ENCODE measurements around the gene RPIA.
"Not testable (repeated sequence)": the region's sequence is repeated elsewhere in the genome, so short reads cannot be mapped to it uniquely, and the experiment has no call there.

The RPIA gene

GRCh38 chr2:88736437-88736836, 45.0 kb downstream of the RPIA start:
- DNase-seq: no peak

GRCh38 chr2:88737385-88737784, 45.9 kb downstream of the RPIA start:
- DNase-seq: no peak

GRCh38 chr2:88738271-88738670, 46.8 kb downstream of the RPIA start:
- no peak for DNase-seq

- peak; percentile 73 for DNase-seq
Measured at GRCh38 chr2:88739985-88740600, 48.6 kb downstream of the RPIA start.

GRCh38 chr2:88746929-88747490, 55.5 kb downstream of the RPIA start:
- DNase-seq: no peak

- no peak for DNase-seq
Measured at GRCh38 chr2:88747990-88748389, 56.5 kb downstream of the RPIA start.

GRCh38 chr2:88751768-88752167, 60.3 kb downstream of the RPIA start:
- DNase-seq: no peak

- no peak for DNase-seq
Measured at GRCh38 chr2:88753833-88754584, 62.5 kb downstream of the RPIA start.

- no peak for DNase-seq
Measured at GRCh38 chr2:88754585-88755320, 63.3 kb downstream of the RPIA start.

GRCh38 chr2:88755836-88756235, 64.4 kb downstream of the RPIA start:
- no peak for DNase-seq

- no peak for DNase-seq
Measured at GRCh38 chr2:88757025-88757424, 65.6 kb downstream of the RPIA start.

- not testable (repeated sequence) for DNase-seq
Measured at GRCh38 chr2:88758702-88759101, 67.2 kb downstream of the RPIA start.

GRCh38 chr2:88760819-88761598, 69.5 kb downstream of the RPIA start:
- DNase-seq: no peak

GRCh38 chr2:88764141-88764849, 72.8 kb downstream of the RPIA start:
- DNase-seq: no peak

- DNase-seq: no peak
Measured at GRCh38 chr2:88764850-88765153, 73.3 kb downstream of the RPIA start.

- DNase-seq: peak; percentile 22
Measured at GRCh38 chr2:88765154-88765888, 73.8 kb downstream of the RPIA start.

- DNase-seq: not testable (repeated sequence)
Measured at GRCh38 chr2:88765889-88766481, 74.5 kb downstream of the RPIA start.

GRCh38 chr2:88770016-88770415, 78.5 kb downstream of the RPIA start:
- no peak for DNase-seq

GRCh38 chr2:88773233-88774028, 82.0 kb downstream of the RPIA start:
- DNase-seq: not testable (repeated sequence)

- not testable (repeated sequence) for DNase-seq
Measured at GRCh38 chr2:88789213-88789612, 97.7 kb downstream of the RPIA start.

Data from activated naive CD4-positive, alpha-beta T cell treated with Interleukin-2 at 50 U/mL for 16 hours (primary cell).